KBM-7 (cell line): Measurements from ENCODE around the gene CA4.
A peak's percentile ranks its signal among the peaks of the same experiment; 100 is the strongest.
"Not testable (repeated sequence)": the region's sequence is repeated elsewhere in the genome, so short reads cannot be mapped to it uniquely, and the experiment has no call there.

Experiments
- DNase-seq: peaks from one replicate; pipeline ENCODE4 v3.0.0-alpha.2; 2015
- in situ Hi-C: fragments of 300-500 bp; cut with MboI; formaldehyde crosslinking; loops from 2 replicates; pipeline ENCODE4 v1.14.3; 2020; ENCODE audit warnings: low sequenced_read_pairs, low pct_unique_long_range_greater_than_20kb, mixed read lengths

CA4 gene

GRCh38 chr17:60168654-60169053, 18.9 kb downstream of the CA4 start:
- DNase-seq = no peak
- in situ Hi-C loops = no loop called here

- in situ Hi-C loops = no loop called here
- DNase-seq = peak; percentile 63
These were observed 20.4 kb downstream of the CA4 start for GRCh38 chr17:60169921-60170817.

GRCh38 chr17:60170835-60171752, 21.3 kb downstream of the CA4 start:
- in situ Hi-C loops = no loop called here
- no peak for DNase-seq

- in situ Hi-C loops = no loop called here
- no peak for DNase-seq
These were observed 21.9 kb downstream of the CA4 start for GRCh38 chr17:60171753-60172079.

GRCh38 chr17:60173304-60173819, 23.6 kb downstream of the CA4 start:
- no peak for DNase-seq
- in situ Hi-C loops = no loop called here

- DNase-seq = no peak
- in situ Hi-C loops = no loop called here
These were observed 24.3 kb downstream of the CA4 start for GRCh38 chr17:60174035-60174434.

- peak; percentile 53 for DNase-seq
- in situ Hi-C loops = not testable (repeated sequence)
These were observed 25.0 kb downstream of the CA4 start for GRCh38 chr17:60174767-60175166.

- DNase-seq, in situ Hi-C loops: not testable (repeated sequence)
These were observed 27.0 kb downstream of the CA4 start for GRCh38 chr17:60176763-60177162.

- DNase-seq = not testable (repeated sequence)
These were observed 28.4 kb downstream of the CA4 start for GRCh38 chr17:60178180-60178579.

GRCh38 chr17:60180380-60180779, 30.6 kb downstream of the CA4 start:
- in situ Hi-C loops, DNase-seq: not testable (repeated sequence)

More at GRCh38 chr17:60178180-60178579, 28.4 kb downstream of the CA4 start:
- in situ Hi-C loops = not testable (repeated sequence)

GRCh38 chr17:60186372-60186771, 36.6 kb downstream of the CA4 start:
- in situ Hi-C loops, DNase-seq: not testable (repeated sequence)

GRCh38 chr17:60186846-60187745, 37.3 kb downstream of the CA4 start:
- DNase-seq = peak; percentile 67
- in situ Hi-C loops = not testable (repeated sequence)

- DNase-seq = no peak
- in situ Hi-C loops = no loop called here
These were observed 39.0 kb downstream of the CA4 start for GRCh38 chr17:60188759-60189158.

GRCh38 chr17:60190032-60190431, 40.3 kb downstream of the CA4 start:
- DNase-seq = not testable (repeated sequence)

GRCh38 chr17:60193032-60193431, 43.3 kb downstream of the CA4 start:
- DNase-seq, in situ Hi-C loops: not testable (repeated sequence)

More at GRCh38 chr17:60190032-60190431, 40.3 kb downstream of the CA4 start:
- in situ Hi-C loops = not testable (repeated sequence)

- no peak for DNase-seq
- in situ Hi-C loops = no loop called here
These were observed 43.7 kb downstream of the CA4 start for GRCh38 chr17:60193482-60193881.

- DNase-seq, in situ Hi-C loops: not testable (repeated sequence)
These were observed 44.4 kb downstream of the CA4 start for GRCh38 chr17:60194141-60194540.

- DNase-seq, in situ Hi-C loops: not testable (repeated sequence)
These were observed 48.9 kb downstream of the CA4 start for GRCh38 chr17:60198630-60199029.

- in situ Hi-C loops = not testable (repeated sequence)
These were observed 56.0 kb downstream of the CA4 start for GRCh38 chr17:60205782-60206181.

More at GRCh38 chr17:60205782-60206181, 56.0 kb downstream of the CA4 start:
- not testable (repeated sequence) for DNase-seq
